HCT116 (cell line): ENCODE data around the gene PLEKHA4. TPM values are rescaled to one million over a fixed set of nuclear protein-coding genes. Genes with fewer than 3 reads are reported as not detected.
A peak's percentile ranks its signal among the peaks of the same experiment; 100 is the strongest.

Experiments used
- ATAC-seq: fragments of 200-7000 bp; cut with Tn5 transposase; 2 replicates; pipeline ENCODE4 v1.9.1; 2020; ENCODE audit warnings: mild to moderate bottlenecking, moderate library complexity
- BruUV-seq: library from RNA; stranded (reverse); fragments of 400-500 nt; replicated peaks from 2 replicates; lab custom pipeline; 2021; lab: Mats Ljungman, UMichigan
- CTCF ChIA-PET: fragments of 300-600 bp; sonication (Branson Sonifier 250); formaldehyde crosslinking; loops from one replicate; lab custom pipeline; 2021; ENCODE audit warnings: antibody characterized with exemption; lab: Charles Lee
- POLR2A ChIA-PET: fragments of 300-600, 350-600 bp; sonication (Branson Sonifier 250); formaldehyde crosslinking; loops from one replicate; lab custom pipeline; 2021; ENCODE audit warnings: antibody characterized with exemption; lab: Charles Lee
- RAD21 ChIA-PET, 2 experiments: fragments of 300-600 bp; sonication (Branson Sonifier 250); formaldehyde crosslinking; loops; one replicate each; lab custom pipeline; 2023; ENCODE audit warnings: low total read pairs in 2 of 2; ENCODE audit not compliant: uncharacterized antibody in 2 of 2, unreplicated experiment in 2 of 2, low non-redundant PET in 1 of 2; lab: Charles Lee
- DNase-seq: peaks from one replicate; pipeline ENCODE4 v3.0.0-alpha.2; 2010; ENCODE audit warnings: low read depth, low spot score
- H2AFZ ChIP-seq: fragments of 200-600 bp; shearing (Covaris generic), sonication (generic); 2 replicates; pipeline ENCODE4 v1.6.1; 2017; ENCODE audit warnings: low read depth, mixed run types, mixed read lengths, antibody characterized with exemption, low read length; ENCODE audit not compliant: poor library complexity, severe bottlenecking
- H3K27ac ChIP-seq: 2 replicates; pipeline ENCODE4 v1.5.1; 2012; ENCODE audit warnings: low read depth, low read length
- H3K27me3 ChIP-seq: fragments of 200-600 bp; sonication (generic); 2 replicates; pipeline ENCODE4 v1.6.1; 2016; ENCODE audit warnings: mixed run types, low read length, mixed read lengths; ENCODE audit not compliant: insufficient read depth
- H3K36me3 ChIP-seq, 2 experiments: fragments of 200-500 bp in 1 of 2; fragments of 200-600 bp in 1 of 2; sonication (Bioruptor generic) in 1 of 2; sonication (generic) in 1 of 2; 2 replicates each; pipeline versions ENCODE4 v1.5.1 to v1.6.1; 2014 to 2016; ENCODE audit warnings: low read length in 2 of 2, inconsistent platforms in 1 of 2, mixed read lengths in 1 of 2, mixed run types in 1 of 2; ENCODE audit not compliant: insufficient read depth in 2 of 2, control insufficient read depth in 1 of 2
- H3K4me1 ChIP-seq, 2 experiments: fragments of 200-600 bp in 1 of 2; sonication (generic) in 1 of 2; 2 replicates each; pipeline versions ENCODE4 v1.5.1 to v1.6.1; 2012 to 2017; ENCODE audit warnings: low read length in 2 of 2, inconsistent platforms in 1 of 2, mild to moderate bottlenecking in 1 of 2, mixed read lengths in 1 of 2, mixed run types in 1 of 2, moderate library complexity in 1 of 2; ENCODE audit not compliant: insufficient read depth in 2 of 2, control insufficient read depth in 1 of 2
- H3K4me2 ChIP-seq: fragments of 200-600 bp; sonication (generic); 2 replicates; pipeline ENCODE4 v1.6.1; 2017; ENCODE audit warnings: mixed run types, low read length, mixed read lengths
- H3K4me3 ChIP-seq, 2 experiments: fragments of 200-600 bp in 1 of 2; sonication (generic) in 1 of 2; replicated peaks in 1 of 2; 2 replicates each; pipeline ENCODE4 v1.5.1; 2011 to 2016; ENCODE audit warnings: low read length in 2 of 2, control low read depth in 1 of 2, low read depth in 1 of 2, mild to moderate bottlenecking in 1 of 2, mixed read lengths in 1 of 2, mixed run types in 1 of 2
- H3K79me2 ChIP-seq: fragments of 200-600 bp; sonication (generic); 2 replicates; pipeline ENCODE4 v1.6.1; 2017; ENCODE audit warnings: mild to moderate bottlenecking, mixed run types, low read length, moderate library complexity, mixed read lengths; ENCODE audit not compliant: insufficient read depth
- H3K9ac ChIP-seq: fragments of 200-600 bp; sonication (generic); 2 replicates; pipeline ENCODE4 v1.6.1; 2016; ENCODE audit warnings: low read length, mixed read lengths
- H3K9me2 ChIP-seq: fragments of 200-600 bp; sonication (generic), shearing (Covaris generic); 2 replicates; pipeline ENCODE4 v1.6.1; 2017; ENCODE audit warnings: mixed run types, mild to moderate bottlenecking, moderate library complexity; ENCODE audit not compliant: insufficient read depth
- H3K9me3 ChIP-seq, 2 experiments: fragments of 200-500 bp in 1 of 2; fragments of 200-600 bp in 1 of 2; sonication (Bioruptor generic) in 1 of 2; sonication (generic) in 1 of 2; 2 replicates each; pipeline ENCODE4 v1.6.1; 2014 to 2017; ENCODE audit warnings: low read length in 2 of 2, mixed read lengths in 2 of 2, inconsistent platforms in 1 of 2, low read depth in 1 of 2, mild to moderate bottlenecking in 1 of 2, mixed run types in 1 of 2, moderate library complexity in 1 of 2; ENCODE audit not compliant: control insufficient read depth in 1 of 2, insufficient read depth in 1 of 2
- H4K20me1 ChIP-seq: fragments of 200-600 bp; sonication (generic), shearing (Covaris generic); 2 replicates; pipeline ENCODE4 v1.6.1; 2017; ENCODE audit warnings: mixed run types, mild to moderate bottlenecking, moderate library complexity; ENCODE audit not compliant: insufficient read depth
- CBX3 ChIP-seq: IDR thresholded peaks from 2 replicates; pipeline ENCODE4 v1.6.1; 2012; ENCODE audit warnings: low read depth
- ELF1 ChIP-seq: IDR thresholded peaks from 2 replicates; pipeline ENCODE4 v1.6.1; 2012; ENCODE audit warnings: low read depth, borderline replicate concordance
- EZH2phosphoT487 ChIP-seq: fragments of 200-600 bp; IDR thresholded peaks from 2 replicates; pipeline ENCODE4 v1.6.1; 2018; ENCODE audit warnings: antibody characterized with exemption, borderline replicate concordance
- FOSL1 ChIP-seq: IDR thresholded peaks from 2 replicates; pipeline ENCODE4 v1.6.1; 2012; ENCODE audit warnings: low read depth
- POLR2A ChIP-seq: IDR thresholded peaks from 2 replicates; pipeline ENCODE4 v1.7.0; 2011; ENCODE audit warnings: borderline replicate concordance; ENCODE audit not compliant: insufficient read depth, insufficient read length; ENCODE audit errors: extremely low read depth
- intact Hi-C: fragments of 100-400 bp; cut with micrococcal nuclease; formaldehyde crosslinking; loops from 2 replicates; pipeline ENCODE4 v1.10.0; 2022
- total RNA-seq: library from RNA; stranded (reverse); gene quantifications from one replicate; pipeline ENCODE4 v1.2.1, GENCODE V29; 2021; ENCODE audit not compliant: unreplicated experiment
- TF ChIP-seq, protein P1 (sequence below): IDR thresholded peaks from 2 replicates; pipeline ENCODE4 v1.6.1; 2012
- TF ChIP-seq, protein P2 (sequence below): IDR thresholded peaks from 2 replicates; pipeline ENCODE4 v1.6.1; 2011; ENCODE audit warnings: mild to moderate bottlenecking, low read length, moderate library complexity; ENCODE audit not compliant: insufficient replicate concordance; ENCODE audit errors: extremely low read depth

The PLEKHA4 gene
- total RNA-seq, 1 experiment from 2014 or later, result 20.4 TPM

DNA sequence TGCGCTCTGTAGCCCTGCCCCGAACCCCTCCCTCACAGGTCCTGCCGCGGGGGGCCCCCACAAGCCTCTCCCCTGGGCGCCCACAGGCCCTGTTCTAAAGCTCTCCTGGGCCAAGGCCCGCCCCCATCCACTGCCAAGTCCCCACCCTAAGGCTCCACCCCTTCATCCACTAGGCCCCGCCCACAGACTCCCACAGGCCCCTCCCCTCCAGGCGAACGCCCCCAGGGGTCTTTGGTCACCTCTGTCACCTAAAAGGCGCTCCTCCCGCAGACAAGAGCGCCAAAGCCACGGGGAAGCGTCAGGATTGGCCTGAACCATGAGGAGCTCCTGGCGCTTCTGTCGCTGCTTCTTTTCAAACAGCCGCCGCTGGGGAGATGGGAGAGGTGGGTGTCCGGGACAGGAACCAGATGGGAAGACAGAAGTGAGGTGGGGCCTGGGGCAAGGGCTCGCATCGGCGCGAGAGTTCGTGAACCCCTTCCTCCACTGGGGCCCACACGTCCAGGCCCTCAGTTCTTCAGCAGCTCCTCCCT is 27.8 kb upstream of the PLEKHA4 start:
- CTCF ChIA-PET, result interaction anchor here (2.0 kb wide), 1 partner anchor 53 kb away, joined by 4 read pairs; no protein-coding TSS in a partner anchor
- peaks cover 3 to 23% of the 10 kb centered on the region in 2 experiments; a peak in 3 of 4 replicates for H3K4me1 ChIP-seq
- no peaks in the 10 kb centered on the region for H3K9me2 ChIP-seq
- H3K27me3 ChIP-seq, result no peaks in the 10 kb centered on the region
- no peak overlapping the region for H3K4me3 ChIP-seq
- H3K9me3 ChIP-seq, result no peaks in the 10 kb centered on the region
- RAD21 ChIA-PET, result interaction anchor here in 1 of 2 experiments (0.6 kb wide), 1 partner anchor 108 kb away, joined by 5 read pairs; no protein-coding TSS in a partner anchor
- intact Hi-C loops, result no loop called here
- no peaks in the 10 kb centered on the region for H3K36me3 ChIP-seq
- no peaks in the 10 kb centered on the region for H4K20me1 ChIP-seq
- peaks cover 10% of the 10 kb centered on the region; the same call in 1 of the 2 replicates for H3K79me2 ChIP-seq
- H2AFZ ChIP-seq, result no peak overlapping the region
- ATAC-seq (peak; percentile 55), DNase-seq (no peak)
- POLR2A ChIA-PET, result interaction anchor here (1.0 kb wide), 1 partner anchor 21 kb away, joined by 3 read pairs; no protein-coding TSS in a partner anchor
- H3K4me2 ChIP-seq, result peak overlapping the region; percentile 4; the same call in 1 of the 2 replicates
- no TSS peak for BruUV-seq
- H3K27ac ChIP-seq, result no peak overlapping the region
- H3K9ac ChIP-seq, result no peak overlapping the region
- TF ChIP-seq, protein P1, sequence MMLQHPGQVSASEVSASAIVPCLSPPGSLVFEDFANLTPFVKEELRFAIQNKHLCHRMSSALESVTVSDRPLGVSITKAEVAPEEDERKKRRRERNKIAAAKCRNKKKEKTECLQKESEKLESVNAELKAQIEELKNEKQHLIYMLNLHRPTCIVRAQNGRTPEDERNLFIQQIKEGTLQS, result no peak
- no peak for TF ChIP-seq ELF1
- TF ChIP-seq POLR2A, result no peak
- TF ChIP-seq EZH2phosphoT487, result no peak
- TF ChIP-seq, protein P2, sequence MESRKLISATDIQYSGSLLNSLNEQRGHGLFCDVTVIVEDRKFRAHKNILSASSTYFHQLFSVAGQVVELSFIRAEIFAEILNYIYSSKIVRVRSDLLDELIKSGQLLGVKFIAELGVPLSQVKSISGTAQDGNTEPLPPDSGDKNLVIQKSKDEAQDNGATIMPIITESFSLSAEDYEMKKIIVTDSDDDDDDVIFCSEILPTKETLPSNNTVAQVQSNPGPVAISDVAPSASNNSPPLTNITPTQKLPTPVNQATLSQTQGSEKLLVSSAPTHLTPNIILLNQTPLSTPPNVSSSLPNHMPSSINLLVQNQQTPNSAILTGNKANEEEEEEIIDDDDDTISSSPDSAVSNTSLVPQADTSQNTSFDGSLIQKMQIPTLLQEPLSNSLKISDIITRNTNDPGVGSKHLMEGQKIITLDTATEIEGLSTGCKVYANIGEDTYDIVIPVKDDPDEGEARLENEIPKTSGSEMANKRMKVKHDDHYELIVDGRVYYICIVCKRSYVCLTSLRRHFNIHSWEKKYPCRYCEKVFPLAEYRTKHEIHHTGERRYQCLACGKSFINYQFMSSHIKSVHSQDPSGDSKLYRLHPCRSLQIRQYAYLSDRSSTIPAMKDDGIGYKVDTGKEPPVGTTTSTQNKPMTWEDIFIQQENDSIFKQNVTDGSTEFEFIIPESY, result no peak
- TF ChIP-seq FOSL1, result no peak
- TF ChIP-seq CBX3, result no peak
